ENCODE measurements around the gene CLIC4.
"Not testable (repeated sequence)": the region's sequence is repeated elsewhere in the genome, so short reads cannot be mapped to it uniquely, and the experiment has no call there.

Gene CLIC4

DNA sequence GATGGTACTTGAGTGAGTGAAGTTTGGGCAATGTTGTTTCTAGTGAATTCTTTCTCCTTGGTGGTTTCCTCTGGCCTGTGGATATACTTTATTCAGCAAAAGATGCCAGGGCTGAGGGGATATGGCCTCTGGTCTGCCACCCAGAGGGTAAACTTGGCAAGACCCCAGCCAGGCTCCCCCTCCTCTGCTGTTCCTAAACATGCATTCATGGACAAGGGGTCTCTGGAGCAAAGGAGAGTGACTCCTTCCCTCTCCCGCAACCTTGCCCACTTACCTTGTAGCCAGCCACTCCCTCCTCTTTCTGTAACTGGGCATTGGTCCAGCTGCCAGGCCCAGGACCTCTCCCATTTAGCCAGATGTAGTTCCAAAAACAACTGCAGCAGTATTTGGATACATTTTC, 141.0 kb downstream of the CLIC4 start:
- no peak for DNase-seq

GRCh38 chr1:24888061-24888970, 143.1 kb downstream of the CLIC4 start:
- peak; percentile 63 for DNase-seq

DNA sequence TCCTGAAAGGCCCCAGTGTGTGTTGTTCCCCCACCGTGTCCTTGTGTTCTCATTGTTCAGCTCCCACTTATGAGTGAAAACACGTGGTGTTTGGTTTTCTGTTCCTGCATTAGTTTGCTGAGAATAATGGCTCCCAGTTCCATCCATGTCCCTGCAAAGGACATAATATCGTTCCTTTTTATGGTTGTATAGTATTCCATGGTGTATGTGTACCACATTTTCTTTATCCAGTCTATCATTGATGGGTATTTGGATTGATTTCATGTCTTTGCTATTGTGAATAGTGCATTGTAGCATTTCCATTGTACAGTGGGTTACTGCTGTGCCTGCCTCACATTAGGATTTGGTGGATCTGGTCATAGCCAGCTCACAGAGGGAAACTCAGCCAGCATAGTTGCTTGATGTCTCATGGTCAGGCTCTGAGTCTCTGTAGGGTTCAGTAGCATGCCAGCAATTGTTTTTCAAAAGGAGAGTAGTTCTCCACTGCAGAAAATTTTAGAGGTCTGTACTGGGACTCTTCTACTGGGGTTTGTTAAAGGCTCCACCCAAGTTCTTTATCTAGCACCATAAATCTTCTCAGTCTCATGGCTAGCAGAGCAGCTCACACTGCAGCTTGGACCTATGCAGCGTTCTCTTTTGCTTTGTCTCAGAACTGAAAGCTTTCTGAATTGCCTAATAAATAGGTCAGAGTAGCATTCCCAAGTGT, 143.9 kb downstream of the CLIC4 start:
- peak; percentile 26 for DNase-seq

DNA sequence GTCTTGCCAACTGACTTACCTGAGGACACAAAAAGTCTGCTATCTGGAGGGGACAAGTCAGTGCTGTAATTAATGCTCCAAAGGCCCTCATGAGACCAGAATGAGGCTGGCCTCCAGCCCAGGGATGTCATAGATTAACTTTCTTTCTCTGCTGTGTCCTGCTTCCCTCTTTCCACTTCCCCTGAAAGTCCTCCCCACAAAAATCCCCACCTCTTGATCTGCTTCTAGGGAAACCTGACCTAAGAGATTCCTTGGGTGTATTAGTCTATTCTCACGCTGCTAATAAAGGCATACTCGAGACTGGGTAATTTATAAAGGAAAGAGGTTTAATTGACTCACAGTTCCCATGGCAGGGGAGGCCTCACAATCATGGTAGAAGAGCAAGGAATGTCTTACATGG, 145.6 kb downstream of the CLIC4 start:
- no peak for DNase-seq

DNA sequence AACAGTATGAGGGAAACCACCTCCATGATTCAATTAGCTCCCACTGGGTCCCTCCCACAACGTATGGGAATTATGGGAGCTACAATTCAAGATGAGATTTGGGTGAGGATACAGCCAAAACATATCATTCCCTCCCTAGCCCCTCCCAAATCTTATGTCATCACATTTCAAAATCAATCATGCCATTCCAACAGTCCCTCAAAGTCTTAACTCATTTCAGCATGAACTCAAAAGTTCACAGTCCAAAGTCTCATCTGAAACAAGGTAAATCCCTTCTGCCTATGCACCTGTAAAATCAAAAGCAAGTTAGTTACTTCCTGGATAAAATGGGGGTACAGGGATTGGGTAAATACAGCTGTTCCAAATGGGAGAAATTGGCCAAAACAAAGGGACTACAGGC, 146.1 kb downstream of the CLIC4 start:
- not testable (repeated sequence) for DNase-seq

DNA sequence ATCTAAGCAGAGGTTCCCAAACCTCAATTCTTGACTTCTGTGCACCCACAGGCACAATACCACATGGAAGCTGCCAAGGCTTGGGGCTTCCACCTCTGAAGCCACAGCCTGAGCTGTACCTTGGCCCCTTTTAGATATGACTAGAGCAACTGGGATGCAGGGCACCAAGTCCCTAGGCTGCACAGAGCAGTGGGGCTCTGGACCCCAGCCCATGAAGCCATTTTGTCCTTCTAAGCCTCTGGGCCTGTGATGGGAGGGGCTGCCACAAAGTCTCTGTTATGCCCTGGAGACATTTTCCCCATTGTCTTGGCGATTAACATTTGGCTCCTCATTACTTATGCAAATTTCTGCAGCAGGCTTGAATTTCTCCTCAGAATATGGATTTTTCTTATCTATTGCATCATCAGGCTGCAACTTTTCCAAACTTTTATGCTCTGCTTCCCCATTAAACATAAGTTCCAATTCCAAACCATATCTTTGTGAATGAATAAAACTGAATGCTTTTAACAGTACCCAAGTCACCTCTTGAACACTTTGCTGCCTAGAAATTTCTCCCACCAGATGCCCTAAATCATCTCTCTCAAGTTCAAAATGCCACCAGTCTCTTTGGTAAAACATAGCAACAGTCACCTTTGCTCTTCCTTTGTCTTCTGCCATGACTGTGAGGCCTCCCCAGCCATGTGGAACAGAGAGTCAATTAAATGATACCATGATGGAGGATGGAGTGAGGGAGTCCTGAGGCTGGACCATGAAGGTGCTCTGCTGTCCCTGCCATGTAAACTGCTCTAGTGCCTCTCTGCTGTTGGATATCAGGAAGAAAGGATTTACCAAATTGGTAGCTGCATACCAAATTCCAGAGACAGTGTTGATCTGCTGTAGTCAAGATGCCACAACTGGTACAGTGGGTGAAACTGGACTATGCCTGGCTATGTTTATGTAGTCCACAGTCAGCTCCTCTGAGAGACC, 147.2 kb downstream of the CLIC4 start:
- DNase-seq = no peak

- DNase-seq = no peak
Observed at GRCh38 chr1:24893431-24893830, 148.2 kb downstream of the CLIC4 start.

Data from hematopoietic multipotent progenitor cell treated with erythropoietin and hydrocortisone succinate and interleukin-3 and kit ligand, for 8 days (in vitro differentiated cells).